Activated CD8-positive, alpha-beta memory T cell treated with anti-CD3 and anti-CD28 coated beads for 4 hours (primary cell): ENCODE data around the gene SAT2.

ENCODE experiments used
- DNase-seq, 2 donors: peaks; one replicate each; pipeline ENCODE4 v3.0.0-alpha.2; 2020; ENCODE audit warnings: low read depth in 2 of 2

Gene SAT2

GRCh38 chr17:7591596-7591995 is 36.0 kb downstream of the SAT2 start:
- no peak for DNase-seq

GRCh38 chr17:7590743-7591142 is 36.9 kb downstream of the SAT2 start:
- no peak for DNase-seq

GRCh38 chr17:7589891-7590691 is 37.5 kb downstream of the SAT2 start, which contains the start of gene SOX15:
SOX15 (minus strand) TSS chr17:7590094; CDS start chr17:7589676, 418 bp downstream.
- DNase-seq, result no peak

- DNase-seq, result peak; percentile 37 to 38
Measured at GRCh38 chr17:7589204-7589868, 38.3 kb downstream of the SAT2 start.

- no peak for DNase-seq
Measured at GRCh38 chr17:7588553-7589203, 38.9 kb downstream of the SAT2 start.

GRCh38 chr17:7587420-7588151 is 40.0 kb downstream of the SAT2 start:
- DNase-seq, result no peak

- no peak for DNase-seq
Measured at GRCh38 chr17:7586673-7587419, 40.8 kb downstream of the SAT2 start.

GRCh38 chr17:7583253-7584109 is 44.1 kb downstream of the SAT2 start, which contains the start of gene MPDU1:
MPDU1 (plus strand) TSS chr17:7583852; CDS start chr17:7583863, 11 bp downstream.
- peak; percentile 90 to 91 for DNase-seq

- DNase-seq, result no peak
Measured at GRCh38 chr17:7582396-7583252, 45.0 kb downstream of the SAT2 start.

GRCh38 chr17:7580604-7581575 is 46.7 kb downstream of the SAT2 start:
- DNase-seq, result no peak

GRCh38 chr17:7579834-7580603 is 47.6 kb downstream of the SAT2 start:
- no peak for DNase-seq

GRCh38 chr17:7579001-7579833 is 48.4 kb downstream of the SAT2 start, which contains the start of gene CD68:
CD68 (plus strand) TSS chr17:7579638; CDS start chr17:7579678, 40 bp downstream.
- DNase-seq, result peak; percentile 53 to 55

GRCh38 chr17:7577327-7578199 is 50.1 kb downstream of the SAT2 start:
- DNase-seq, result no peak

GRCh38 chr17:7576432-7576937 is 51.1 kb downstream of the SAT2 start:
- DNase-seq, result no peak
